Measurements from ENCODE around the gene DEPDC1B.
"Not testable (repeated sequence)": the region's sequence is repeated elsewhere in the genome, so short reads cannot be mapped to it uniquely, and the experiment has no call there.

DEPDC1B gene

DNA sequence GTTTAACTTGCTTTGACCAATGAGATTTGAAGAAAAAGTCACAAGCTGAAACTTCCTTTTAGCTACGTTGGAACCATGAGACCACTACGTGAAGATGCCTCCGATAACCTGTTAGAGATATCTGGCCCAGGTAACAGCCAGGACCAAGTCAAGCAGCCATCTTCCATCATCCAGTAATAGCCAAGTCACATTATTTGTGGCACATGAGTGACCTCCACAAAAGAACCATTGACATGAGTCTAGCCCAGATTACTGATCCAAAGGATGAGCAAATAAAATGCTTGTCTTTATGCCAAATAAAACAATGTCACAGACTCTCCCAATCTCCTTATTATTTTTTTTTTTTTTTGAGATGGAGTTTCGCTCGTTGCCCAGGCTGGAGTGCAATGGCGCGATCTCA is 1.6 kb downstream of the DEPDC1B start:
- no peak for DNase-seq

DNA sequence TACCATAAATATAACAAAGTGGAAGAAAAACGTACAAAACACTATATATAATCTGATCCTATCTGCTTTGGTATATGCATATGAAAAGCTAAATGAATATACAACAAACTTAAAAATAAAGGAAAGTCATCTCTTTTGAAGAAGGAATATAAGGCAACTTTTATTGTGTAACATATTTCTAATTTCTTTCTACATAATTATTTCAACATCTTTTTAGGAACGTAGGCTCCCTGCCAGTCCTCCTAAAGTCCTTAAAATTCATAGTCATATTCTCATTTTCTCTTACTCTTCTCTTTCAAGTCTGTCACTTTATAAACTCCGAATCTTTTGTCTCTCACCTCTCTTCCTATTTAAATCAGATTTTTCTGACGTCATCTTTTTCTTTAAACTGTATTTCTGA is 9.6 kb downstream of the DEPDC1B start:
- DNase-seq = no peak

DNA sequence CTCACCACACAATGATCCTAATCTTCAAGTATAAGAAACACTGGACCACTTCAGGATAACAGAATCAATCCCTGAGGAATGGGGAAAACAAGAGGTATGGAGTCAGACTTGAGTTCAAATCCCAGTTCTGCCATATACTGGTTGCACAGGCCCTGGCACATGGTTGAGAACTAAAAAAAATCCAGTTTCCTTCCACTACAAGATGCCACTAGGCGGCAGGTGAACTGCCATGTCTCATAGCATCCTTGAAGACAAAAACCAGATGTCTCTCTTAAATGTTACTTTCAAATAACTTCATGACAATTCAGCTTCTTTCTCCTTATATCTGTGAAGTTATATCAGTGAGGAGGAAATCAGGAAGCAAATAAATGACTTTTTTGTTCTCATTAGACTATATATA is 11.0 kb downstream of the DEPDC1B start:
- no peak for DNase-seq

DNA sequence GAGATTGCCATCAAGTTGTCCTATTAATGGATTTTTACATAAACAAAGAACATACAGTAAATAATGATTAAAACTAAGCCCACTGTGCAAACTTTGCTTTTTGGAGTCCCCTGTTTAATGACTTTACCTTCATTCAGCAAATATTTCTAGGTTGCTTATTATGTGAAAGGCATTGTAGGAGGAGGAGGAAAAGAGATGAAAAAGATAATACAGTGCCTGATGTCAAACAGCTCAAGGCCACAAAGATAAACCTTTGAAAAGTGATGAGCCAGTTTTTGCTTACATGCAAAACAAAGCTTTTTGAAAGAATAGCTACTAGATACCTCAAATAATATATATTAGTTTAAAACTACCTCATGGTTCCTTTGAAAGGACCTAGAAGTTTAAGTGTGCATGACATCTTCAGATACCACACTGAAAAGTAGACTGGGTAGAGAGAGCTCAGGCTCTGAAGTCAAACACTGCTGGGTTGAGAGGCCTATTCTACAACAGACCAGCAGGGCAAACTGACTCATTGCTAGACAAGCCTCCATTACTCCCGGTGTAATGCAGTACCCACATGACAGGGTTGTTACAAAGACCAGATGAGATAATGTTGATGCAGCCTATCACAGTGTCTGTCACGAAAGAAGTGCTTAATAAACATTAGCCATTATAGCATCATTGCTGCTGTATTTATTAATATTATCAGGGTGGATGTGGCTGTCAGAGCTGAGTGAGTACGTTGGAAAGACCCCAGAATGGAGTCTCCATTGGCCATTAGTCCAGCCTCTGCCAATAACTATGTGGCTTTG is 11.8 kb downstream of the DEPDC1B start:
- no peak for DNase-seq

DNA sequence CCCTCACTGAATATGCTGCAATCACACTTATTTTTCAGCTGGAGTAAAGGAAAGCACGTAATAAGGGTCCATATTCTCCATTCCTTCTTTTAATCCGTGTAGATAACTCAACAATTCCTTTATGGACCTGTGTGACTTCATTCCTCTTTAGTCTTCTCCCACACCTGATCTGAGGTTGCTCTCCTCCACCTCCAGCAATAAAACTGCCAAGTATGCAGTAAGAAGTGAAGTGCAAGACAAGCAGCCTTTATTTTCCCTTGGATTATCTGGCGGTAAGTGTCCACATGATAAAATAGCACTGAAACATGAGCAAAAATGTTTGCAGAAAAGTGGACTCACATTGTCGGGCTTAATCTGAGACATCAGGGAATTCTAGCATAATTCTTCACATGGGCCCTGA is 13.8 kb downstream of the DEPDC1B start:
- DNase-seq = no peak

DNA sequence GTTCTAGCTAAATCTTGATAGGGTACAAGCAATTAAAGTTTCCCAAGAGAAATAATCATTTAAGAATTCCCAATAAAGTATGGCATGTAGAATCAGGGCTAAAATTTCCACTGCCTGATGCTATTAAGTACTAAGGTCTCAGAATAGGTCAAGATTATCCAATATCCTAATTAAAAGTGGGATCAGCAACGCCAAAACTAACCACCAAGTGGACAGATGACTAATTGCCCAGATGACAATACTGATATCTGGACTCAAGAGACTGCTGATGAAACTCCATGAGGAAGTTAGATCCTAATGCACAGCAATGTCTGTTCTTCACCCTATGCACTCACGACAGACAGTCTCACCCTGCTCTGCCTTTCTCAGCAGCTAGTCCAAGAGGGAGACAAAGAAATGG is 14.3 kb downstream of the DEPDC1B start:
- DNase-seq = no peak

DNA sequence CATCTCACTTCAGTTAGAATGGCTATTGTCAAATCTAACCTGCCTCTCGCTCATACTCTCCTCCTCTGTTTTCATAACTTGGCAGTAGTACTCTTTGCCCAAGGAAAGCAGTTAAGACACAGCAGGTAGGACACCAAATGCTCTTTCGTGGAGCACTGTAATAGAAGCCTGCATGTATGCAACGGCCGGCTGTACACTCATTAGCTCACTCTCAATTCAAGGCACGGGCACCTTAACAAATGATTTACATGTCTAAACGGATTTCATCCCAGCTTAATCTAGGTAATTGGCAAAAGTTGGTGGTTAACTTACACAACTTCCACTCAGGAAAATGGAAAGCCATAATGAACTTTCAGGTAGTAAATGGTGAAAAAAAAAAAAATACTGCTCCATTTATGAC is 14.9 kb downstream of the DEPDC1B start:
- no peak for DNase-seq

DNA sequence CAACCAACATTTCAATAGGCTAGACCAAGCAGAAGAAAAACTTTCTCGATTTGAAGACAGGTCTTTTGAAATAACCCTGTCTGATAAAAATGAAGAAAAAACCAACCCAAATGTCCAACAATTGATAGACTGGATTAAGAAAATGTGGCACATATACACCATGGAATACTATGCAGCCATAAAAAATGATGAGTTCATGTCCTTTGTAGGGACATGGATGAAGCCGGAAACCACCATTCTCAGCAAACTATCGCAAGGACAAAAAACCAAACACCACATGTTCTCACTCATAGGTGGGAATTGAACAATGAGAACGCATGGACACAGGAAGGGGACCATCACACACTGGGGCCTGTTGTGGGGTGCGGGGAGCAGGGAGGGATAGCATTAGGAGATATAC is 18.0 kb downstream of the DEPDC1B start:
- DNase-seq = not testable (repeated sequence)

DNA sequence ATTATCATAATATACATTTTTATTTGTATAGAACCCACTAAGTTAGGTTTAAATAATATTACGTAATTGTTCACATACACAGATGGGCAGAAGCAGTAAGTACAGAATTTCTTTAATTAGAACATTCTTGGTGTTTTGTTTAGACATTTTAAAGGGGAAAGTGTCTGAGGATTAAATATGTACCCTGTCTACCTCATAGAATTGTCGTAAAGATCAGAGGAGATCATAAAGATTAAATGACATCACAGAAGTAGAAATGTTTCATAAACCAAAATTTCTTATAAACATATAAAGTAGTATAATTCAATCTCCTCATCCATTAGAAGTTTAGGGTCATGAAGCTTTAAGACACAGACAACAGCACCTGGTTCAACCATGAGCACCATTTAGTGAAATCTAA is 20.1 kb downstream of the DEPDC1B start:
- DNase-seq = no peak

DNA sequence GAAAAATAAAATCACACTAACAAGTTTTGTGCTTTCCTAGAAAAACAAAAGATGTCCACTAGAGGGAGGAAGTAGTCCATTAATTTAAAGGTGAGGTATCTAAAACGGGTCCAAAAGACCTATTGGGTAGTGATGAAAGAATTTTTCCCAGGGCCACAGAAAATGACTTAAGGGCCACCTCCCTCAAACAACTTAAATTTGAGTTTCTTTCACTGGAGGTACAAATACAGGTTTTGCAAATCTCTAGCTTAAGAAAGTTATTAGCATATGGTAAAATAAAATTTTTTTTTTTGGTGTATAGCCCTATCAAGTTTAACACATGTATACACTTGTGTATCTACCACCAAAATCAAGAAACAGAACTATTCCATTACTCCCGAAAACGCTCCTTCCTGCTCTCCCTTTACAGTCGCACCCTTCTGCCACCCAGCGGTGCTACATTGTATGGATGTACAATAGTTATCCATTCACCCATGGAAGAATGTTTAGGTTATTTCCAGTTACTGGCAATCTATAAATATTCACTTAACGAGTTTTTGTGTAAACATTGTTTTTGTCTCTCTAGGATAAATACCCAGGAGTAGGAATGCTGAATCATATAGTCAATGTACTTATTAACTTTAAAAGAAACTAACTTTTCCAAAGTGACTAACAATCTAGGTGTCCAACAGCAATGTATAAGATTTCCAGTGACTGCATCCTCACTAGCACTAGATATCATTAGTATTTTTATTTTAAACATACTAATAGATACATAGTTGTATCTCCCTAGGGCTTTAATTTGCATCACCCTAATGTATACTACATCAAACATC is 21.9 kb downstream of the DEPDC1B start:
- DNase-seq = peak; percentile 18

DNA sequence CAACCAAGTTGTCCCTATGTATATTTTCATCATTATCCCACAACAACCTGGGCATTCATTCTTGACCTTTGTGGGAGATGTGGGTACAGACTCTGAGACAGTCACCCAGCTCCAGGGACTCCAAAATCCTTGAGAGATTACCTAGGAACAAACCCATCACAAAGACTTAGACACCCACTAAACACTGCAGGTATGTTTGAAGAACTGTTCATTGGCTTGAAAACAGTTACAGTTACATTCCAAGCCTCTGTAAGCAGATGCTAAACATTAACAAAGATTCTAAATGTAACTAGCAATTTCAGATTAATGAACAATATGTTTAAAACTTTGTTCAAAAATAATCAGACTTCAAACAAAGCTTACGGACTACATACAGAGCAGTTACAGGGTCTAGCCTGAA is 24.7 kb downstream of the DEPDC1B start:
- no peak for DNase-seq

DNA sequence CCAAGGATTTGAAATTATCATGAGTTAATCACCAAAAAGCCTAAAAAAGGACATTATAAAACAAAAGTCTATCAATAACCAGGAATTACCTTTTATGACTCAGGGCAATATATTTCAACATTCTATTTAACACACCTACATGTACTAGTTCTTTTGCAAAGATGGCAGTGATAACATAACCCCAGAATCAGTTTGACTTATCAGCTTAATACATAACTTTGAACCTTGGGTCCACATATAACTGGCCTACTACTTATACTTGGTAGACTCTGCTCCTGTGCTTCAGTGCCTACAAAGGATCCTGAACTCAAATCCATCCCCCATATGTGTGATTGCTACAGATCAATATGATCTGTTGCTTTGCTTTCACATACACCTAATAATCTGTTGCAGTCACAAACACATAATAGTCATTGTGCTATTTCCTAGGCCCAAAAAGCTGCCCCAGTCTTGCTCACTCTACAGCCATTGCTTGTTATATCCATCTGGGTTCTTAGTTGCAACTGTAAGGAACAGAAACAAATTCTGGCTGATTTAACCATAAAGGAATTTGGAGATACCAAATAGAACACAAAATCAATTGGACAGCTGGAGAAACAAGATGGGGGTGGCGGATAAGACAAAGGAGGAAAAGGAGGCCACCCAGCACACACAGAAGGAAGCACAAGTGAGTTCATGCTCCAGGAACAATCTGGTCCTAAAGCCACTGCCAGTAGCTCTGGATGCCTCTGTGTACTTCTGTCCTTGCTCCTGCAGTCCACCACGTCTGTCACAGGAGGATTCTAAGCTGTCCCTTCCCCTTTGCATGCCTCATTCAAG is 25.5 kb downstream of the DEPDC1B start:
- DNase-seq = peak; percentile 11

DNA sequence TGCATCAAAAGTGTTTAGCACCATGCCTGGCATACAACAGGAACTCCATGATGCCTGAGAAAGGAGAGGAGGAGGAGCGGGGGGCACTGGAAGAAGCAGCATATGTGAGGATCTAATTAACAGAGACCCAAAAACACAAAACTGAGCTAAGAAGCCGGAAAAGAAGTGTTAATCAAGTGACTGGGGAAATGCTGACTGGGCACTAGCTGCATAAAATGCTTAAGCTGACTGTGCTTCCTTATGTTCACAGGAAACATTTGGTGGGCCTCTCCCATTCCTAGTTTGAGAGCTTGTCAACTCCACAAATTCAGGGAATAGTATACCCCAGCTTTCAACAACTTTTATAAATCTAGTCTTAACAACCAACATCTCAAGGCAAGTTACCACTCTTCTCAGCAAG is 26.6 kb downstream of the DEPDC1B start:
- no peak for DNase-seq

DNA sequence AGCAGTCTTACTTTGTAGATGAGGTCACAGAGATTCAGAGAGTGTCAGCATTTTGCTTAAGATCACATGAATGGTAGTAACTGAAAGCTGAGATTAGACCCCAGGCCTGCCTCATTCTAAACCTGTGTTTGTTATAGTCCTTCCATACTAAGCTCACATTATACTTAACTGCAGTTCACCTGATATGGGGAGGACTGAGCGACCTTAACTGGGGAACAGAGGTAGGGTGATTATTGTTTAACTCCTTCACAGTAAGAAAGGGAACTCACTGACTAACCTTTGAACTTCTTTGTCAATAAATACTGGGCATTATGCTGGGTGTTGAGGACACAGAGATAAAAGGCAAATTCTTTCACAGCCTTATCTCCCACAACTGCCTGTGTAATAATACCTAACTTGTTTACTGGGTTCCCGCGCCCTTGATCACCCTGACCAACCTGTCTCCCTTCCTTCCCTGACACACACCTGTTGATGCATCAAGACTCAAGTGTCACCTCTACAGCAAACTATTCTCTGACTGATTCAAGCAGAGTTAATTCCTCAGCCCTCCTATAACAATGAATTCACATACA is 27.2 kb downstream of the DEPDC1B start:
- no peak for DNase-seq

DNA sequence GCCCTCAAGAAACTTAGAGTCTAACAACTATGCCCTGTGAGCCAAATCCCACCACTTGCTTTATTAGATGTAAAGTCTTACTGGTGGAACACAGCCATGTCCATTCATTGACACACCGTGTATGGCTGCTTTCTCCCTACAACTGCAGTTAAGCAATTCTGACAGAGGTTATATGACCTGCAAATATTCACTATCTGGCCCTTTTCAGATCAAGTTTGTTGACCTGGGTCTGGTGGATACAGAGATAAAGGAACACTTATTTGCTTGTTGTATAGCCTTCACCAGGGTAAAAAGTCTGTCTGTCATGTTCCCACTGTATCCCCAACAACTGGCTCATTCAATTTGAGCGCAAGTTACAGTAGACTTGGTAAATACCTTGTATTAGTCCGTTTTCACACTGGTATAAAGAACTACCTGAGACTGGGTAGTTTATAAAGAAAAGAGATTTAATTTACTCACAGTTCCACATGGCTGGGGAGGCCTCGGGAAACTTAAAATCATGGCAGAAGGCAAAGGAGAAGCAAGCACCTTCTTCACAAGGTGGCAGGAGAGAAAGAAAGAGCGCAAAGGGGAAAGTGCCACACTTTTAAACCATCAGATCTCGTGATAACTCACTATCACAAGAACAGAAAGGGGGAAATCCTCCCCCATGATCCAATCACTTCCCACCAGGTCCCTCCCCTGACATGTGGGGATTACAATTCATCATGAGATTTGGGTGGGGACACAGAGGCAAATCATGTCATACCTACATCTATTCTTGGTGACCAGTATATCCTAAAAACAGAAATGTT is 27.9 kb downstream of the DEPDC1B start:
- no peak for DNase-seq

DNA sequence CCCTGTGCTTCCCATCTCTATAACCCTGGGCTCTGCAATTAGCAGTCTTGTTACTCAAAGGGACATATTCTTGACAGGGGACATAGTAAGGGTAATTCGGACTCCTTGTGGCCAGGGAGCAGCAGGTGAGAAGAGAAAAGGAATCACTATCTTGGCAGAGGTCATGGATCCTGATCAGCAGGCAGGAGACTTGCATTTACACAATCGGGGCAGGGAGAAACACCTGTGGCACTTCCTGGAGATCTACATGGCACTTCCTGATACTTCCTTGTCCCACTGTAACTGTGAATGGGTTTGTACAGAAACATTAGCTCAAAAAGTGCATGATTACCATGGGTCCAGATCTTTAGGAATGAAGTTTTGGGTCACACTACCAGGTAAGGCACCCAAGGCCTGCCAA is 29.2 kb downstream of the DEPDC1B start:
- no peak for DNase-seq

DNA sequence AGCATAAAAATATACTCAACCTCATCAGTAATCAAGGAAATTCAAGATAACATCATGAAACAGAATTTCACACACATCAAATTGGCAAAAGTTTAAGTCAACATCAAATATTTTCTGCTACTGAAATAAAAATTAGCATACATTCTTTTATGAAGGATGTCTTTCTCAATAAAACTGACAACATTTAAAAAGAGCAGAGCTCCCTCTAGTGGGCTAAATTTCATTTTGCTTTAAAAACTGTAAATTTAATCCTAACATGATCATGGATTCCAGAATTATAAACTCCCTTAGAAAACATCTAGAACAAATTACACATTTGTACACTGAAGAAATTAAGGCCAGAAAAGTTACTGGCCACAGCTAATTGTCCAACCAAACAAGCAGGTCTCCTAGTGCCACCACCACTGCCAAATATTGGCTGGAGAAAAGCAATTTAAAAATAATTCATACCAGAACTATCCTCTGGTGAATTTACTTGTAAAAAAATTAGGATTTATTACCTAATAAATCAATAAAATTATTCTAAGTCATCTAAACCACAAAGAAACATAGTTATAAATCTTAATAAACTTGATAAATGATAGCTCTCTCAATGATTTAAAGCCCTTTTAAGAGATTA is 31.2 kb downstream of the DEPDC1B start:
- peak; percentile 39 for DNase-seq

DNA sequence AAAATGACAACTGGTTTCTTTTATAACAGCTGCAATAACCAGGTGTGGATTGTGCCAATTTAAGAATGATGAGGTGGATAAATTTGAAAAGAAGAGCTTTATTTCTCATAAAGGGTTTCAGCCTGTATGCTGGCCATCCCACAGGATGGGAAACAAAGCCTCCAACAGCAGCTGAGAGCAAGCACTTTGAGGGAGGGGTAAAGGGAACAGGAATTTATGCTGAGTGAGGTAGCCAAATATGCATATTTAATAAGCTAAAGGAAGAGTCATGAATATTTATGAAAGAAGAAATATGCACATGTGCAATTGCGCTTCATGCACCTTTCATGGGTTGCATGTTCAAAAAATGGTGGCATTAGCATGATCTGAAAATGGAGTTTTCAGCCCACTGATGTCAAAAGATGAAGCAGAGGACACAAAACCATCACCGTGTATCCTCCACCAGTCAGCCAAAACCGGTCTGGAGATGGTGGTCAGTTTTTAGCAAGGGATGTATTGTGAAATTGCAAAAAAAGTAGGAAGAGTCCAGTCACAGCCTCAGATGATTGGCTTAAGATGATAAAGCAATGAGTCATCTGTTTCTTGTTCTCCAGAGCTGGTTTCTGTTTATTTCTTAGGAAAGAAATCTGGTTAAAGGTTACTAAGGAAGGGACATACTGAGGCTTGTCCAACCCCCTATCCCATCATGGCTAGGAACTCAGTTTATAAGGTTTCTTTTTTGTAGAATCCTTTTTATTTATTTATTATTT is 47.9 kb downstream of the DEPDC1B start:
- DNase-seq = no peak

DNA sequence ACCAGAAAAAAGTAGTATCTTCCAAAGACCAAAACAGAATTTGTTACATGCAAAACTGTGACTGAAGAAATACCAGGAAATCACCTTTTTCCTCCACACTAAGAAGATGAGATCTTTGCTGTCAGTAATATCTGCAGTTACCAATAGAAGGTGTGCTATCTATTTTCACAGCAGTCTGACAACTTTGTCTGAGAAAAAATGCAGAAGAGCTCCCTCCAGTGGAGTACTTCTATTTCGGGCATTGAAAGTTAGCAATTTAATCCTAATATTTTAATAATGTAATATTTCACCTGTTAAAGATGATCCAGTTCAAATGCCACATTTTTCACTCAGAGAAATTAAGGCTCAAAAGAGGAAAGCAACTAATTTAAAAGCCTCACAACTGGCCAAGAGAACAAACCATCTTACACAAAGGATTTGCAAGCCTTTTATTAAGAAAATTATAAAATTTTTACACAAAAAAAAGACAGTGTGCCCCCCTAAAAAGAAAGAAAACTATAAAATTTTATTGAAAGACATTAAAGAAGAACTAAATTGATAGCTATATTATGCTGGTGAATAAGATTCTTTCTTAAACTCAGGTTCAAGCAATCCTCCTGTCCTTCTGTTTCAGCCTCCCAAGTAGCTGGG is 50.6 kb downstream of the DEPDC1B start:
- no peak for DNase-seq

DNA sequence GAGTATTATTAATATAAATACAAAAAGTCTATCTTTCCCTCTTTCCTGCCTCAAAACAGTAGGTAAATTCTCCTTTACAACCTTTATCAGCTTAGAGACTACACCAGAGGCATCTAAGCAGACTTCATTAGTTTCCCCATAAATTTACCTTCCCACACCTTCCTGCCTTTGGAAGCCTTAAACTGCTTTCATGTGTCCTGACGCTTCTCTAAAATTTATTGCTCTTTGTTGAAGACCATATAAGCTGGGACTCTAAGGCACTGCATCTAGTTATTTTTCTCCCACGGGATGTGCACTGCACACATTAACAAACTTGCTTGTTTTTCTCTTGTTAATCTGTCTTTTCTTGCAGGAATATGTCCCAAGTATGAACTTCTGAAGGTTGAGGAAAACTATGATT is 51.8 kb downstream of the DEPDC1B start:
- no peak for DNase-seq

DNA sequence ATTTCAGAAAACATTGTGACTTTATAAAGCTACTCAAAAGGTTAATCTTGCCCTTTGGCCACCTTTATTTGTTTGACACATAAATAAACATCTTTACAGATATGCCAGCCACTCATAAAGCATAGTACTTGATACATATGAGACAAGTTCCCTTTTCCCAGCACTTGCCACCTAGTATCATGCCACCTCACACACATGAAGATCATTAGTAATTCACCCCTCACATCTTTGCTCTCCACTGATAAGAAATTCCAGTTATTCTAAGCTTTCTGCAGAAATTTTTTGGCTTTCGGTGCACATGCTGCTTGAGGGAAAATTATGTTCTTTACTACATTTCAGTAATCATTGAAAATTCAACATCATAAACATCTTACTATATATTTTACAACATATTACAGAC is 59.1 kb downstream of the DEPDC1B start:
- DNase-seq = no peak
